GM08714 (cell line): ENCODE data around the gene UBR1.

Experiments
- H3K4me3 ChIP-seq: fragments of 200-500 bp; sonication (Bioruptor generic); 2 replicates; pipeline ENCODE4 v1.5.1; 2014; ENCODE audit warnings: mild to moderate bottlenecking, low read length, inconsistent platforms
- ZNF274 ChIP-seq: IDR thresholded peaks from 2 replicates; pipeline ENCODE4 v1.6.1; 2012; ENCODE audit warnings: mild to moderate bottlenecking, low read depth, low read length

Gene UBR1

DNA sequence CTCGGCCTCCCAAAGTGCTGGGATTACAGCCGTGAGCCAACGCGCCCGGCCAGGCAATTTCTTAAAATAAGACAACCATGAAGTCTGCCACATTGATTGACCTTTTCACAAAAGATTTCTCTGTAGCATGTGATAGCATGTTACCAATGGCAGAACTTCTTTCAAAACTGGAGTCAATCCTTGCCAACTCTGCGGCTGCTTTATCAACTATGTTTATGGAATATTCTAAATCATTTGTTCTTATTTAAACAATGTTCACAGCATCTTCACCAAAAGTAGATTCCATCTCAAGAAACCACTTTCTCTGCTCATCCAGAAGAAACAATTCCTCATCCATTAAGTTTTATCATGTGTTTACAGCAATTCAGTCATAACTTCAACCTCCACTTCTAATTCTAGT lies 9.4 kb downstream of the UBR1 start:
- no peak for TF ChIP-seq ZNF274
- no peak overlapping the region for H3K4me3 ChIP-seq

DNA sequence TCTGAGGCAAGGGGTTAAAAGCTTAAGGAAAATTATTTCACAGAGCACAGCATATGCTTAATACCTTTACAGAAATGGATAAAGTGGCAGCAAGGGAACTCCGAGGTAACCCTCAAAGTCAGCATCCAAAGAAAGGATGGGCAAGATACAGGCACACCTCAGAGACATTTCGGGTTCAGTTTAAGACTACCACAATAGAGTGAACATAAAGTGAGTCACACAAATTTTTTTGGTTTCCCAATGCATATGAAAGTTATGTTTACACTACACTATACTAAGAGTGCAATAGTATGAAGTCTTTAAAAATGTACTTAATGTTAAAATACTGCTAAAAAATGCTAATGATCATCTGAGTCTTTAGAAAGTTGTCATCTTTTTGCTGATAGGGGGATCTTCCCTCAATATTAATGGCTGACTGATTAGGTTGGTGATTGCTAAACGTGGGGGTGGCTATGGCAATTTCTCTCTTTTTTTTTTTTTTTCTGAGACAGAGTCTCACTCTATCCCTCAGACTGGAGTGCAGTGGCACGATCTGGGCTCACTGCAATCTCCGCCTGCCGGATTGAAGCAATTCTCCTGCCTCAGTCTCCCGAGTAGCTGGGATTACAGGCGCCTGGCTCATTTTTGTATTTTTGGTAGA lies 10.0 kb downstream of the UBR1 start:
- TF ChIP-seq ZNF274, result no peak

DNA sequence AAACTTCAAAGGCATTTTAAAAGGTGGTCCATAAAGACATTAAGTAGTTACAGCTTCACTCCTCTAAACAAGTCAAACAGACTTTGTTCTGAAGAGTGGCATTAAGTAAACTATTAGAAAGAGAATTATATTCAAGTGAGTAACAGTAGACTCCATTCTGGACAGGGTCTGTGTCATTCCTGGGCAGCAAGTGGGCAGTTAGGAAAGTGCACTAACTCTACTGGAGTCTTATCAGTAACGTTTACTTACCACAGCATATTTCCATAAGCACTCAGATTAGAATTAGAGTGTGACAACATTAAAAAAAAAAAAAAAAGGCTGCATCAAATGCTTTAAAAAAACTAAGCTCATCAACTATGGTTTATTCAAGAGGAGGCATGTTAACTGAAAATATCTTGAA lies 10.6 kb downstream of the UBR1 start:
- no peak for TF ChIP-seq ZNF274

More for the DNA sequence above, 10.0 kb downstream of the UBR1 start:
- no peak overlapping the region for H3K4me3 ChIP-seq

DNA sequence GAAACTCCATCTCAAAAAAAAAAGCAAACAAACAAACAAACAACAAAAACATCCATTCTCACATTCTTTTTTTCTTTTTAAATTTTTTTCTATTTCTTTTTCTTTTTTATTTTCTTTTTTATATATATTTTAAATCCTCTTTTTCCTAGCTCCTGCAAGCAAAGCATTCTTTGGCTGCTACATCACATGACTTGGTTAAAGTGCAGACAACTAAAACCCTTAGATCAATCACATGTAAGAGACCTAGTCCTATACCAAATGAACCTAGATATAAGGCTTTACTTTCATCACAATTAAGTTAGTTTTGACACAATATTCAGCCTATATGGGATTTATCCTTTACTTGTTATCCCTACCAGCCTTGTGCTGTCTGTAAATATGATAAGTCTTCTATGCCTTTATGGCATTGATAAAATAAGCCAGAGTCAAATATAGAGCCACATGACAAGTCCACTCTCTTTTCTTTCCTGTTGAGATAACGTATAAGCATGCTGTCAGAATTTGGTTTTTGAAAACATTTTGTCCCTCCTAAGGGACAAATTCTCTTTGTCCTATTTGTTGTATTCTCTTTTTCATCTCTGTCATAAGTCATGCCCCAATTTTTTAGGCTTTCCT lies 11.3 kb downstream of the UBR1 start:
- no peak for TF ChIP-seq ZNF274

More for the DNA sequence above, 10.6 kb downstream of the UBR1 start:
- no peak overlapping the region for H3K4me3 ChIP-seq

DNA sequence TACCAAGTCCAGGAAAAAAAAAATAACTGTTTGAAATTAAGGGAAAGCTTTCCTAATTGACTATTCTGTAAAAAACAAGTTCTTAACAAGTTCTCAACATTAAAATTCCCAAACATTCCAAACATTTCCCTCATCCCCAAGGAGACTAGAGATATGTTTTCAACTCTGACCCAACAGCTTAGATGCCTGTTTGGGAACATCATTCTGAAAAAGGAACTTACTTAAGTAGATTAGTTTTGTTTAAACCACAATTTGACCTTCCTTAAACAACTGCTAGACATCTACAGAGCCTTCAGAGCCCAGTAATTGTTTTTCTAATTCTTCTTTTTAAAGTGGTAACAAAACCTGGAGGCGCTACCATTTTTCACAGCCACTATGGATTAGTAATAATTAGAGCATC lies 12.8 kb downstream of the UBR1 start:
- no peak for TF ChIP-seq ZNF274
- H3K4me3 ChIP-seq, result no peak overlapping the region

More for the DNA sequence above, 11.3 kb downstream of the UBR1 start:
- no peak overlapping the region for H3K4me3 ChIP-seq

DNA sequence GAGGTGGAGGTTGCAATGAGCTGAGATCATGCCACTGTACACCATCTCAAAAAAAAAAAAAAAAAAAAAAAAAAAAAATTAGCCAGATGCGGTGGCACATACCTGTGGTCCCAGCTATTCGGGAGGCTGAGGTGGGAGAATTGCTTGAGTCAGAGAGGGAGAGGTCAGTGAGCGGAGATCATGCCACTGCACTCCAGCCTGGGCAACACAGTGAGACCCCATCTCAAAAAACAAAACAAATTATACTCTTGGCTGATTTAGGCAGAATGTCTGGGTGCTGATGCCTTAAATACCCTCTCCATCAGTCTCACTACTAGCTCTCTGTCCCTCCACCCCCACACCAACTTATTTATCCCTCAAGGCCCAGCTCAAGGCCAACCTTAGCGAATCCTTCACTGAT lies 14.0 kb downstream of the UBR1 start:
- no peak for TF ChIP-seq ZNF274

DNA sequence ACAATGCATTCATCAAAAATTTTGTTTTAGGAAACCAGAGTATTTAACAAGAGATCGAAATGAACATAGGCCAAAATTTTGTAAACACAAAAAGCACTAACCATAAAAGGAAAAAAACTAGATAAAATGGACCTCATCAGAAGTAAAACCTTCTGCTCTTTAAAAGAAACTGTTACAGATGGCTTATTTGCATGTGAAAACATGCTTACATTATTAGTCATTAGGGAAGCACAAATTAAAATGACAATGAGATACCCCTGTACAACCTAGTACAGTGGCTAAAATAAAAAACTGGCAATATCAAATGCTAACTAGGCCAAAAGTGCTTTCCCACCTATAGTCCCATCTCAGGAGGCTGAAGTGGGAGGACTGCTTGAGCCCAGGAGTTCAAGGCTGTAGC lies 19.3 kb downstream of the UBR1 start:
- no peak overlapping the region for H3K4me3 ChIP-seq
- no peak for TF ChIP-seq ZNF274

More for the DNA sequence above, 14.0 kb downstream of the UBR1 start:
- no peak overlapping the region for H3K4me3 ChIP-seq

DNA sequence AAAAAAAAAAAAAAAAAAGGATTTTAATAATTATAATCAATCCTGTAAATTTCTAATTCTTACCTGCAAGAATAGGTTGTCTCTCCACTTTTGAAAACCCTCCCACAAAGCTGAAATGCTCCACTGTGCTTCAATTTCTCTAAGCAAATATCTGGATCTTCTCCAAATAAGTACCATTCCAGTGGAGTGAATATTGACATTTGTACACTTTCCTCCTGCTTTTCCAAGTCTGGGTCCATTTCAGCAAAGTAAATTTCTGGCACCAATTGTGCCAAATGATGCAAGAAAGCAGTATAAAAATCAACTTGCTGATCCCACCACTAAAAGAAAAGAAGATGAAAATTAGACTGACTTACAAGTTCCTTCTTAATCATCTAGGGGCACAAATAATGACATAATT lies 19.9 kb downstream of the UBR1 start:
- no peak overlapping the region for H3K4me3 ChIP-seq
- TF ChIP-seq ZNF274, result no peak

DNA sequence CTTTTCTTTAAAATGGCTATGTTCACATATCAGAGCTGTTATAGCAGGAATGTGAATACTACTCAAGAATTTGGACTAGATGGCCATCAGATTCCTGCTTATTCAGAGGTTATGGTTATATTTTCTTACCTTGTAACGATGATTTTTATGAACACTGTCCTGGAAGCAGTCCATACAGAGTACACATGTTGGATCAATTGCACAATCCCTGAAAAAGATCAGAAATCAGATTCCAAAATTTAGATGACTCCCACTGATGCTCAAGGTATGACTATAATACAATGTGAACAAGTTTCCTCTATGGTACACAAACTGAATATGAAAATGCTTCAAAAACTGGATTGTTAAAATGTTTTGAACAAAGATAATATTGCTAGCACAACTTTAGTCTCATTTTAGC lies 23.3 kb downstream of the UBR1 start:
- H3K4me3 ChIP-seq, result no peak overlapping the region
- TF ChIP-seq ZNF274, result no peak

DNA sequence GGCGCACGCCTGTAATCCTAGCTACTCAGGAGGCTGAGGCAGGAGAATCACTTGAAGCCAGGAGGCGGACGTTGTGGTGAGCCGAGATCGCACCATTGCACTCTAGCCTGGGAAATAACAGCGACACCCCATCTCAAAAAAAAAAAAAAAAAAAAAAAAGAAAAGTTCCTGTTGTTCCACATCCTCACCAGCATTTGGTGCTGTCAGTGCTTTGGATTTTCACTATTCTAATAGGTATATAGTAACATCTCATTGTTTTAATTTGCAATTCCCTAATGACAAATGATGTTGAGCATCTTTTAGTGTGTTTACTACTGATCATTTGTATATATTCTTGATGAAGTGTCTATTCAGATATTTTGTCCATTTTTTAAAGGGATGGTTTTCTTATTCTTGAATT lies 24.6 kb downstream of the UBR1 start:
- no peak for TF ChIP-seq ZNF274
- no peak overlapping the region for H3K4me3 ChIP-seq

DNA sequence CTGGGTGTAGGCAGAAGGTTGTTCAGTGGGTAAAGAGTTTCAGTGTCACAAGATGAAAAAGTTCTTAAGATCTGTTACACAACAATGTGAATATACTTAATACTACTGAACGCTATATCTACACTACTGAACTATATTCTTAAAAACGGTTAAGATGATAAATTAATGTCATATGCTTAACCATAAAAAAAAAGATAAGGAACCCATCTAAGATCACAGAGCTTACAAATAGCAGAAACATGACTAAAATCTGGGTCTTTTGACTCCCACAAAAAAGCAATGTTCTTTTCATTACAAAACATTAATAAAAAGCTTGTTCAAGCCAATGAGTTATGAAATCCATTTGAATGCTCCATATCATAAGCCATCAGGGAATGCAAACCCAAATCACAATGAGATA lies 34.4 kb downstream of the UBR1 start:
- TF ChIP-seq ZNF274, result no peak
- H3K4me3 ChIP-seq, result no peak overlapping the region

DNA sequence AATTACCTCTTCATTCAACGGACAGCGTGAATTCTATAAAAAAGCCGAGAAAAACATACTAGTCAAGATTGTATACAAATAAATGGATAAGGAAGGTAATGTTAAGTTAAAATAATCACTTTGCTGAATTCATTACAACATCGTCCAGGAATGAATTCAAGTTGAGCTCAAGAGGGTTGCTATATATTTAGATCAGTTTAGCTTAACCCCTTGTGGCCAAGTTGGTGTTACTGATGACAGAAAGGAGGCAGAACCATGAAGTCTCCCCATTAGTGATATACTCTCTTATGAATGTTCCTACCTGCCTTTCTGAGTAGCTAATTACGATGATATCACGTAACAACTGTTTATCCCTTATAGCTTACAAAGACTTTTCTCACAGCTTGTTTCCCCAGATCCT lies 34.9 kb downstream of the UBR1 start:
- H3K4me3 ChIP-seq, result no peak overlapping the region
- TF ChIP-seq ZNF274, result no peak

DNA sequence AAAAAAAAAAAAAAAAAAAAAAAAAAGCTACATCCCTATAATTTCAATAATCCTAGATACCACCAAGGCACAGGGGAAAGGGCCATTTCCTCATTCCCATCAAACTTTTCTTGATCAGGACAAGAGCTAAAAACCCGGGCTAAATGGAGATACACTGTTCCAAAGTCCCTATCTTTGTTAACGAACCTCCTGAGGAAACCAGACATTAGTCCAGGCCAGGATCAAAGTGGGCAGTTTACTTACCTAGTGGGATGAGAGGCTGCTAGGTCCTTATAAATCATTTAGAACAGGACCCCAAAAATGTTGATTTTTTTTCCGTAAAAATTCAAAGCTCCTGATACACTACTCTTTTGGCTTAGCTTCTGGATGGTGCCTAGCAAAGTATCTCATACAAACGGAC lies 35.6 kb downstream of the UBR1 start:
- TF ChIP-seq ZNF274, result no peak
- H3K4me3 ChIP-seq, result no peak overlapping the region

DNA sequence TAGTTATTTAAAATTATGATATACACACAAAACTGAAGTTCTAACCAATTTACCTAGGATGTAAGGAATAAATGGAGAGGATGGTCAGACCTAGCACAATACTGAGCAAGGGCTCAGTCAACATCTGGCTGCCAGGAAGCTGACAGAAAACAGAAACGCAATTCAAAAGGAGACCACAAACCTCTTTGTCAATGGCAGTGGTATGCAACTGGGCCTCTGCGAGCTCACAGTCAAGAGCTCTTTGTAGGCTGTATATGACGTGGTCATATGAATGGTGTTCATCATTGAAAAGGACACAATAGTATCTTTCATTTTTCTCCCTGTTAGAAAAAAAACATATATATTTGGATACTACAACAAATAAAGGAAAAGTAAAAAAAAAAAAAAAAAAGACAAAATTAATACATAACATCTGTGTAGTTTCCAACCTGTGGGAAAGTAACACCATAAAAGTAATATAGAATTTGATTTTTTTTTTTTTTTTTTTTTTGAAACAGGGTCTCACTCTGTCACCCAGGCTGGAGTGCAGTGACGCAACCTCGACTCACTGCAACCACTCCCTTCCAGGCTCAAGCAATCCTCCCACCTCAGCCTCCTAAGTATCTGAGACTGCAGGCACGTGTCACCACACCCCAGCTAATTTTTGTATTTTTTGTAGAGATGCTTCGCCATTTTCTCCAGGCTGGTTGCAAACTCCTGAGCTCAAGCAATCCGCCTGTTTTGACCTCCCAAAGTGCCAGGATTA lies 37.9 kb downstream of the UBR1 start:
- no peak overlapping the region for H3K4me3 ChIP-seq
- TF ChIP-seq ZNF274, result no peak

DNA sequence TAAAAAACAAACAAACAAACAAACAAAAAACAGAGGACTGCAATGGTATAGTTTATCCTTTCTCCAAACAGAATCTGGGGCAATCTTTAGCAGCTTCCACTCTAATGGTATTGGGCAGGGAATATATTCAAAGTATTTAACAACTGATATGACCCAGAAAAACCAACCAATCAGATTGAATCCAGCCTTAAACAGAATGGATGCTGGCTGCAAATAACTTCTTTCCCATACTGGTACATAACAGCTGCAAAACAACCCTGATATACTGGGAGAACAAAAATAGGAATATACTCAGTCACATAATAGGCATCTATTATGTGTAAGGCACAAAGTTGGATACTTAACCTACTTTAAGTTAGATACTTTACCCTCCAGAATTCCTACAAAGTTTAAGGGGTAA lies 49.1 kb downstream of the UBR1 start:
- no peak overlapping the region for H3K4me3 ChIP-seq
- no peak for TF ChIP-seq ZNF274
